ENCODE results near the gene POLD1. TPM values are rescaled to one million over a fixed set of nuclear protein-coding genes. Genes with fewer than 3 reads are reported as not detected.

The POLD1 gene
- total and polyA plus RNA-seq, 2 experiments from 2014 or later = 111 to 173 TPM

DNA sequence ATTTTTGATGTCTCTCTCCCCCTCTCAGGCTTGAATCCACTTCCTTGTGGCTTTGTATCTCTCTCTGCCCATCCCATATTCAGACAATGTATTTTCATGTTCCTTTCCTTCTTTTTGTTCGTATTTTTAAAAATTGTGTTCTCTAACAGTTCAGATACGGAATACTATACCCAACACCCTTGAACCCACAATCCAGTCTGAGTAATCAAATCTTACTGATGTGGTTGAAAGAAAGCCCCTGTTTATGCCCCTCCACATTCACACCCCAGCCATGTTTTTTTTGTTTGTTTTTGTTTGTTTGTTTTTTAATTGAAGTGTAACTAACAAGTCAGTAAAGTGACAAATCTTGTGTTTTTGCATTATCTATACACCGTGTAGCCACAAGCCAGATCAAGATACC, 36.0 kb downstream of the POLD1 start:
- ATAC-seq = no peak
- Histone ChIP-seq H3K36me3 (ENCODE audit: insufficient read depth) (no peaks in the 10 kb centered on the region), H3K27me3 (ENCODE audit: insufficient read depth) (no peaks in the 10 kb centered on the region), H3K79me2 (replicated peaks; ENCODE audit: insufficient read depth) (peaks cover 6% of the 10 kb centered on the region; the same call in 1 of the 2 replicates), H3K4me1 (ENCODE audit: insufficient read depth) (peaks cover 11% of the 10 kb centered on the region; the same call in 1 of the 2 replicates), H3K27ac (ENCODE audit: low read depth) (no peak overlapping the region), H3K4me2 (peak overlapping the region; percentile 98), H3K9me2 (ENCODE audit: insufficient read depth) (no peaks in the 10 kb centered on the region), H3F3A (replicated peaks; ENCODE audit: low read depth) (peaks cover 12% of the 10 kb centered on the region; the same call in 1 of the 2 replicates), H4K20me1 (replicated peaks; ENCODE audit: insufficient read depth) (no peaks in the 10 kb centered on the region), H3K4me3 (peak overlapping the region; percentile 78), H2AFZ (no peak overlapping the region)
- peak overlapping the region; percentile 82 for H3K4me3 Mint-ChIP-seq
- peaks cover 10% of the 10 kb centered on the region for H3K27me3 Mint-ChIP-seq (ENCODE audit: insufficient read depth, low read depth, poor library complexity)
- peaks cover 24% of the 10 kb centered on the region for H3K36me3 Mint-ChIP-seq (ENCODE audit: low read depth)
- TF ChIP-seq ZNF114 (CRISPR knock-in tag; IDR thresholded peaks at IDR 0.05) = no peak
- no peak for TF ChIP-seq STAT1 (IDR thresholded peaks at IDR 0.05; ENCODE audit: unreplicated experiment)
- TF ChIP-seq, protein P1, sequence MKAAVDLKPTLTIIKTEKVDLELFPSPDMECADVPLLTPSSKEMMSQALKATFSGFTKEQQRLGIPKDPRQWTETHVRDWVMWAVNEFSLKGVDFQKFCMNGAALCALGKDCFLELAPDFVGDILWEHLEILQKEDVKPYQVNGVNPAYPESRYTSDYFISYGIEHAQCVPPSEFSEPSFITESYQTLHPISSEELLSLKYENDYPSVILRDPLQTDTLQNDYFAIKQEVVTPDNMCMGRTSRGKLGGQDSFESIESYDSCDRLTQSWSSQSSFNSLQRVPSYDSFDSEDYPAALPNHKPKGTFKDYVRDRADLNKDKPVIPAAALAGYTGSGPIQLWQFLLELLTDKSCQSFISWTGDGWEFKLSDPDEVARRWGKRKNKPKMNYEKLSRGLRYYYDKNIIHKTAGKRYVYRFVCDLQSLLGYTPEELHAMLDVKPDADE (IDR thresholded peaks at IDR 0.05) = no peak
- TF ChIP-seq EZH2phosphoT487 (IDR thresholded peaks at IDR 0.05; ENCODE audit: unreplicated experiment) = no peak
- TF ChIP-seq EZH2 (IDR thresholded peaks at IDR 0.05; ENCODE audit: low read depth, unreplicated experiment) = no peak
- TF ChIP-seq POLR2AphosphoS5 (IDR thresholded peaks at IDR 0.05; ENCODE audit: low read depth) = no peak
- TF ChIP-seq, protein P2, sequence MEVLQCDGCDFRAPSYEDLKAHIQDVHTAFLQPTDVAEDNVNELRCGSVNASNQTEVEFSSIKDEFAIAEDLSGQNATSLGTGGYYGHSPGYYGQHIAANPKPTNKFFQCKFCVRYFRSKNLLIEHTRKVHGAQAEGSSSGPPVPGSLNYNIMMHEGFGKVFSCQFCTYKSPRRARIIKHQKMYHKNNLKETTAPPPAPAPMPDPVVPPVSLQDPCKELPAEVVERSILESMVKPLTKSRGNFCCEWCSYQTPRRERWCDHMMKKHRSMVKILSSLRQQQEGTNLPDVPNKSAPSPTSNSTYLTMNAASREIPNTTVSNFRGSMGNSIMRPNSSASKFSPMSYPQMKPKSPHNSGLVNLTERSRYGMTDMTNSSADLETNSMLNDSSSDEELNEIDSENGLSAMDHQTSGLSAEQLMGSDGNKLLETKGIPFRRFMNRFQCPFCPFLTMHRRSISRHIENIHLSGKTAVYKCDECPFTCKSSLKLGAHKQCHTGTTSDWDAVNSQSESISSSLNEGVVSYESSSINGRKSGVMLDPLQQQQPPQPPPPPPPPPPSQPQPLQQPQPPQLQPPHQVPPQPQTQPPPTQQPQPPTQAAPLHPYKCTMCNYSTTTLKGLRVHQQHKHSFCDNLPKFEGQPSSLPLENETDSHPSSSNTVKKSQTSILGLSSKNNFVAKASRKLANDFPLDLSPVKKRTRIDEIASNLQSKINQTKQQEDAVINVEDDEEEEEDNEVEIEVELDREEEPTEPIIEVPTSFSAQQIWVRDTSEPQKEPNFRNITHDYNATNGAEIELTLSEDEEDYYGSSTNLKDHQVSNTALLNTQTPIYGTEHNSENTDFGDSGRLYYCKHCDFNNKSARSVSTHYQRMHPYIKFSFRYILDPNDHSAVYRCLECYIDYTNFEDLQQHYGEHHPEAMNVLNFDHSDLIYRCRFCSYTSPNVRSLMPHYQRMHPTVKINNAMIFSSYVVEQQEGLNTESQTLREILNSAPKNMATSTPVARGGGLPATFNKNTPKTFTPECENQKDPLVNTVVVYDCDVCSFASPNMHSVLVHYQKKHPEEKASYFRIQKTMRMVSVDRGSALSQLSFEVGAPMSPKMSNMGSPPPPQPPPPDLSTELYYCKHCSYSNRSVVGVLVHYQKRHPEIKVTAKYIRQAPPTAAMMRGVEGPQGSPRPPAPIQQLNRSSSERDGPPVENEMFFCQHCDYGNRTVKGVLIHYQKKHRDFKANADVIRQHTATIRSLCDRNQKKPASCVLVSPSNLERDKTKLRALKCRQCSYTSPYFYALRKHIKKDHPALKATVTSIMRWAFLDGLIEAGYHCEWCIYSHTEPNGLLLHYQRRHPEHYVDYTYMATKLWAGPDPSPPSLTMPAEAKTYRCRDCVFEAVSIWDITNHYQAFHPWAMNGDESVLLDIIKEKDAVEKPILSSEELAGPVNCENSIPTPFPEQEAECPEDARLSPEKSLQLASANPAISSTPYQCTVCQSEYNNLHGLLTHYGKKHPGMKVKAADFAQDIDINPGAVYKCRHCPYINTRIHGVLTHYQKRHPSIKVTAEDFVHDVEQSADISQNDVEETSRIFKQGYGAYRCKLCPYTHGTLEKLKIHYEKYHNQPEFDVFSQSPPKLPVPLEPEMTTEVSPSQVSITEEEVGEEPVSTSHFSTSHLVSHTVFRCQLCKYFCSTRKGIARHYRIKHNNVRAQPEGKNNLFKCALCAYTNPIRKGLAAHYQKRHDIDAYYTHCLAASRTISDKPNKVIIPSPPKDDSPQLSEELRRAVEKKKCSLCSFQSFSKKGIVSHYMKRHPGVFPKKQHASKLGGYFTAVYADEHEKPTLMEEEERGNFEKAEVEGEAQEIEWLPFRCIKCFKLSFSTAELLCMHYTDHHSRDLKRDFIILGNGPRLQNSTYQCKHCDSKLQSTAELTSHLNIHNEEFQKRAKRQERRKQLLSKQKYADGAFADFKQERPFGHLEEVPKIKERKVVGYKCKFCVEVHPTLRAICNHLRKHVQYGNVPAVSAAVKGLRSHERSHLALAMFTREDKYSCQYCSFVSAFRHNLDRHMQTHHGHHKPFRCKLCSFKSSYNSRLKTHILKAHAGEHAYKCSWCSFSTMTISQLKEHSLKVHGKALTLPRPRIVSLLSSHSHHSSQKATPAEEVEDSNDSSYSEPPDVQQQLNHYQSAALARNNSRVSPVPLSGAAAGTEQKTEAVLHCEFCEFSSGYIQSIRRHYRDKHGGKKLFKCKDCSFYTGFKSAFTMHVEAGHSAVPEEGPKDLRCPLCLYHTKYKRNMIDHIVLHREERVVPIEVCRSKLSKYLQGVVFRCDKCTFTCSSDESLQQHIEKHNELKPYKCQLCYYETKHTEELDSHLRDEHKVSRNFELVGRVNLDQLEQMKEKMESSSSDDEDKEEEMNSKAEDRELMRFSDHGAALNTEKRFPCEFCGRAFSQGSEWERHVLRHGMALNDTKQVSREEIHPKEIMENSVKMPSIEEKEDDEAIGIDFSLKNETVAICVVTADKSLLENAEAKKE (CRISPR knock-in tag; IDR thresholded peaks at IDR 0.05) = no peak
- TF ChIP-seq, protein P3, sequence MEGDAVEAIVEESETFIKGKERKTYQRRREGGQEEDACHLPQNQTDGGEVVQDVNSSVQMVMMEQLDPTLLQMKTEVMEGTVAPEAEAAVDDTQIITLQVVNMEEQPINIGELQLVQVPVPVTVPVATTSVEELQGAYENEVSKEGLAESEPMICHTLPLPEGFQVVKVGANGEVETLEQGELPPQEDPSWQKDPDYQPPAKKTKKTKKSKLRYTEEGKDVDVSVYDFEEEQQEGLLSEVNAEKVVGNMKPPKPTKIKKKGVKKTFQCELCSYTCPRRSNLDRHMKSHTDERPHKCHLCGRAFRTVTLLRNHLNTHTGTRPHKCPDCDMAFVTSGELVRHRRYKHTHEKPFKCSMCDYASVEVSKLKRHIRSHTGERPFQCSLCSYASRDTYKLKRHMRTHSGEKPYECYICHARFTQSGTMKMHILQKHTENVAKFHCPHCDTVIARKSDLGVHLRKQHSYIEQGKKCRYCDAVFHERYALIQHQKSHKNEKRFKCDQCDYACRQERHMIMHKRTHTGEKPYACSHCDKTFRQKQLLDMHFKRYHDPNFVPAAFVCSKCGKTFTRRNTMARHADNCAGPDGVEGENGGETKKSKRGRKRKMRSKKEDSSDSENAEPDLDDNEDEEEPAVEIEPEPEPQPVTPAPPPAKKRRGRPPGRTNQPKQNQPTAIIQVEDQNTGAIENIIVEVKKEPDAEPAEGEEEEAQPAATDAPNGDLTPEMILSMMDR (conservative IDR thresholded peaks at IDR 0.05; ENCODE audit: low read depth in 2 of 2) = no peak
- H3K4me1 Mint-ChIP-seq = peaks cover 20% of the 10 kb centered on the region
- no peak overlapping the region for H3K27ac Mint-ChIP-seq
- DNase-seq (ENCODE audit: low spot score) = no peak
- H3K9me3 Mint-ChIP-seq = peaks cover 3% of the 10 kb centered on the region; the same call in 2 of the 3 replicates

Data from GM23338 (cell line).